ENCODE results near the gene KCNT2.

KCNT2 gene

GRCh38 chr1:196466654-196467053 is 141.6 kb downstream of the KCNT2 start:
- no peak for DNase-seq (ENCODE audit: low read depth, low spot score)
- no peak overlapping the region for H3K4me3 ChIP-seq (ENCODE audit: low read length)

- H3K4me3 ChIP-seq (ENCODE audit: low read length), result no peak overlapping the region
- DNase-seq (ENCODE audit: low read depth, low spot score), result no peak
These were observed 142.1 kb downstream of the KCNT2 start for GRCh38 chr1:196466166-196466565.

GRCh38 chr1:196464480-196464941 is 143.7 kb downstream of the KCNT2 start:
- no peak overlapping the region for H3K4me3 ChIP-seq (ENCODE audit: low read length)
- no peak for DNase-seq (ENCODE audit: low read depth, low spot score)

- DNase-seq (ENCODE audit: low read depth, low spot score), result no peak
- H3K4me3 ChIP-seq (ENCODE audit: low read length), result no peak overlapping the region
These were observed 146.2 kb downstream of the KCNT2 start for GRCh38 chr1:196462086-196462485.

GRCh38 chr1:196461521-196461920 is 146.7 kb downstream of the KCNT2 start:
- DNase-seq (ENCODE audit: low read depth, low spot score), result no peak
- no peak overlapping the region for H3K4me3 ChIP-seq (ENCODE audit: low read length)

- DNase-seq (ENCODE audit: low read depth, low spot score), result no peak
- no peak overlapping the region for H3K4me3 ChIP-seq (ENCODE audit: low read length)
These were observed 148.9 kb downstream of the KCNT2 start for GRCh38 chr1:196459383-196459782.

GRCh38 chr1:196454792-196455191 is 153.4 kb downstream of the KCNT2 start:
- no peak overlapping the region for H3K4me3 ChIP-seq (ENCODE audit: low read length)
- DNase-seq (ENCODE audit: low read depth, low spot score), result no peak

- no peak for DNase-seq (ENCODE audit: low read depth, low spot score)
- H3K4me3 ChIP-seq (ENCODE audit: low read length), result no peak overlapping the region
These were observed 157.1 kb downstream of the KCNT2 start for GRCh38 chr1:196451103-196451502.

- no peak for DNase-seq (ENCODE audit: low read depth, low spot score)
- no peak overlapping the region for H3K4me3 ChIP-seq (ENCODE audit: low read length)
These were observed 157.8 kb downstream of the KCNT2 start for GRCh38 chr1:196450143-196451095.

GRCh38 chr1:196449460-196449859 is 158.8 kb downstream of the KCNT2 start:
- no peak for DNase-seq (ENCODE audit: low read depth, low spot score)
- H3K4me3 ChIP-seq (ENCODE audit: low read length), result no peak overlapping the region

GRCh38 chr1:196445775-196446174 is 162.5 kb downstream of the KCNT2 start:
- no peak for DNase-seq (ENCODE audit: low read depth, low spot score)
- no peak overlapping the region for H3K4me3 ChIP-seq (ENCODE audit: low read length)

GRCh38 chr1:196444634-196445033 is 163.6 kb downstream of the KCNT2 start:
- DNase-seq (ENCODE audit: low read depth, low spot score), result no peak
- H3K4me3 ChIP-seq (ENCODE audit: low read length), result no peak overlapping the region

- no peak for DNase-seq (ENCODE audit: low read depth, low spot score)
- no peak overlapping the region for H3K4me3 ChIP-seq (ENCODE audit: low read length)
These were observed 165.9 kb downstream of the KCNT2 start for GRCh38 chr1:196442366-196442765.

GRCh38 chr1:196440711-196441110 is 167.5 kb downstream of the KCNT2 start:
- DNase-seq (ENCODE audit: low read depth, low spot score), result no peak
- no peak overlapping the region for H3K4me3 ChIP-seq (ENCODE audit: low read length)

GRCh38 chr1:196438329-196438728 is 169.9 kb downstream of the KCNT2 start:
- H3K4me3 ChIP-seq (ENCODE audit: low read length), result no peak overlapping the region

GRCh38 chr1:196437671-196438070 is 170.6 kb downstream of the KCNT2 start:
- DNase-seq (ENCODE audit: low read depth, low spot score), result no peak
- no peak overlapping the region for H3K4me3 ChIP-seq (ENCODE audit: low read length)

More at GRCh38 chr1:196438329-196438728, 169.9 kb downstream of the KCNT2 start:
- no peak for DNase-seq (ENCODE audit: low read depth, low spot score)

GRCh38 chr1:196433000-196433399 is 175.2 kb downstream of the KCNT2 start:
- H3K4me3 ChIP-seq (ENCODE audit: low read length), result no peak overlapping the region
- no peak for DNase-seq (ENCODE audit: low read depth, low spot score)

- DNase-seq (ENCODE audit: low read depth, low spot score), result no peak
- no peak overlapping the region for H3K4me3 ChIP-seq (ENCODE audit: low read length)
These were observed 180.1 kb downstream of the KCNT2 start for GRCh38 chr1:196427976-196428734.

GRCh38 chr1:196425513-196425912 is 182.7 kb downstream of the KCNT2 start:
- no peak overlapping the region for H3K4me3 ChIP-seq (ENCODE audit: low read length)
- DNase-seq (ENCODE audit: low read depth, low spot score), result no peak

- no peak for DNase-seq (ENCODE audit: low read depth, low spot score)
- no peak overlapping the region for H3K4me3 ChIP-seq (ENCODE audit: low read length)
These were observed 184.6 kb downstream of the KCNT2 start for GRCh38 chr1:196423612-196424011.
